Head of caudate nucleus (tissue), 42 donors: Measurements from ENCODE around the gene ACTC1.

Experiments
- DNase-seq, 42 donors: peaks; one replicate each; pipeline versions ENCODE4 v3.0.0 to v3.0.0-alpha.2; 2020 to 2021; ENCODE audit warnings: mixed read lengths in 7 of 42
- intact Hi-C: fragments of 100-400 bp; cut with DNase I; formaldehyde crosslinking; loops from one replicate; pipeline ENCODE4 v1.15.0; 2022

Gene ACTC1

DNA sequence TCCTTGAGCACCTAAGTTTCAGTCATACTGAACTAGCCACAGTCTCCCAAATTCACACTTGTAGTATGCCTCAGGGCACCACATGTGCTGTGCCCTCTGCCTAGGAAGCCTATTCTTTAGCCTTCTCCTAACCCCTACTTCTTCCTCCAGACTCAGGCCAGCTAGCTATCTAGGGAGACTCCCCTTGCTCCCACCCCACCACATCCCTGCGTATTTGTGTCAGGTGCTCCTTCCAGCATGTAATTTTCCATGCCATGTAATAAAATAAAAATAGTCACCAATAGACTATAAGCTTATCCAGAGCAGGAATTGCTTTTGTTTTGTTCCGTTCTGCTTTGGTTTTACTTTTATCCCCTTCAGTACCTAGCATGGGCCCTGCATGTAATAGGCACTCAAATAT is 25.6 kb downstream of the ACTC1 start:
- intact Hi-C loops, result no loop called here
- DNase-seq, result no peak

DNA sequence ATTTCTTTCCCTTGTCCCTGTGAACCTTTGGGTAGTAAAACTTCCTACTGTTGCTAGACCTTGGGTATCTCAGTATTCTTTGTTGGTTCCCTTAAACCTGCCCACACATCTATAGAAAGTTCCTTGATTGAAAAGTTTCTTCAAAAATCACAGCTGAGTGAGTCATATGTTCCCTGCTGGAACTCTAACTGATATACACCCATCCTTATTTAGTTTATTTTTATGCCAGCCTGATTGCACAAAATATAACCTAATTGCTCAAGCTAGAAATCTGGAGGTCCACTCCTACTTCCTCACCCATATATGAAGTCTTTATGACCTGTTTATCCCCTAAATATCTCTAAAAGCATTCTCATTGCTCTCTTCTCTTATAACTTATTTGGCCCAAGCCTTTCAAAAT is 26.8 kb downstream of the ACTC1 start:
- DNase-seq, result no peak
- intact Hi-C loops, result no loop called here

GRCh38 chr15:34765741-34766140 is 29.6 kb downstream of the ACTC1 start:
- DNase-seq, result no peak
- intact Hi-C loops, result no loop called here

DNA sequence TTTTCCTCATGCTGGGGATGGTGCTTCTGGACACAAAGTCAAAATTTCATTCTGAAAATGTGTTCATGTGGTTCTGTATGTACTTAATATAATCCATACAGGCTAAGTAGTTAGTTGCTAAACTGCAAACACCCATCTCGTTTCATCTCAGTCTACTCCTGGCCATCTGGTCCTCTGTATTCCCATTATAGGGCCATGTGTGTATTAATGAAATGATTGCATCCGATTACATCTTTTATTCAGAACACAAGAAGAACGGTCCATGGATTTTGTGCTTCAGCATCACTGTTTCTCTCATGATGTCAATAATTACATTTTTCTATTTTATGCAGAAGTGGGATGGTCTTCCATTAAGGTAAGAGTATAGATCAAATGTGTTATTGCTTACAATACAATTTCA is 34.4 kb downstream of the ACTC1 start:
- intact Hi-C loops, result no loop called here
- no peak for DNase-seq

GRCh38 chr15:34759992-34760391 is 35.4 kb downstream of the ACTC1 start:
- no peak for DNase-seq
- intact Hi-C loops, result no loop called here

DNA sequence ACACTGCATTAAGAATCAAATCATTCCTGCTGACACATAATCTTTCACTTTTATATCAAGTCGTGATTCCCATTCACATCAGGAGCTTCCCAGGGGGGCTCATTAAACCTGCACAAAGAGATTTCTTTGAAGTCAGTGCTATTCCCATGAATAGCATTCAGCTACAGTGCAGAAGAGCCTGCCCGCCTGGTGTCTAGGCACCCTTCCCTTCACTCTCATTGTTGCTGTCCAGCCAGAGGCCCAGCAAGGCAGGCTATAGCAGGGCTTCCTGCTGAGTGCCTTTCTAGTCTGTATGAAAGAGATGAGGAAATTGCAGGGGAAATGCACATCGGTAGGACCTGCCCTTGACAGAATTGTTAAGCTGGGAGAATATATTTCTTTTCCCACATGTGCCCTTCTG is 36.0 kb downstream of the ACTC1 start:
- DNase-seq, result no peak
- intact Hi-C loops, result no loop called here

- DNase-seq, result no peak
- intact Hi-C loops, result no loop called here
These were observed 38.1 kb downstream of the ACTC1 start for GRCh38 chr15:34757262-34757661.

DNA sequence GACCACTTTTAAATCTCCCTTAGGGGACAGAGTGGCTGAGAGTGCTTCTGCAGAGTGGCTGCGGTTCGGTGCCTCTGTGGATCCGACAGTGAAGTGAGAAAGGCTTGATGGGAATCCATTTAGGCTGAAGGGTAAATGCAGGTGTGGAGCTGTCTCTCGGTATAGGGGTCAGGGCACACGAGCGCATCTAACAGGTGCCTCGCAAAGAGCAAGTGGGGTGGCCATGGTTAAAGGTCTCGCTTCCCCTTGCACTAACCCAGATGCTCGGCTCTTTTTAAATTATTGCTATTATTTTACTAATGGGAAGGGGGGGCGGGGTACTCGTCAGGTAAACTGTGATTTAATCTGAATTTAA is 40.0 kb downstream of the ACTC1 start:
- intact Hi-C loops, result no loop called here
- DNase-seq, result peak in 2 of 42 donors; percentile 22 to 37

DNA sequence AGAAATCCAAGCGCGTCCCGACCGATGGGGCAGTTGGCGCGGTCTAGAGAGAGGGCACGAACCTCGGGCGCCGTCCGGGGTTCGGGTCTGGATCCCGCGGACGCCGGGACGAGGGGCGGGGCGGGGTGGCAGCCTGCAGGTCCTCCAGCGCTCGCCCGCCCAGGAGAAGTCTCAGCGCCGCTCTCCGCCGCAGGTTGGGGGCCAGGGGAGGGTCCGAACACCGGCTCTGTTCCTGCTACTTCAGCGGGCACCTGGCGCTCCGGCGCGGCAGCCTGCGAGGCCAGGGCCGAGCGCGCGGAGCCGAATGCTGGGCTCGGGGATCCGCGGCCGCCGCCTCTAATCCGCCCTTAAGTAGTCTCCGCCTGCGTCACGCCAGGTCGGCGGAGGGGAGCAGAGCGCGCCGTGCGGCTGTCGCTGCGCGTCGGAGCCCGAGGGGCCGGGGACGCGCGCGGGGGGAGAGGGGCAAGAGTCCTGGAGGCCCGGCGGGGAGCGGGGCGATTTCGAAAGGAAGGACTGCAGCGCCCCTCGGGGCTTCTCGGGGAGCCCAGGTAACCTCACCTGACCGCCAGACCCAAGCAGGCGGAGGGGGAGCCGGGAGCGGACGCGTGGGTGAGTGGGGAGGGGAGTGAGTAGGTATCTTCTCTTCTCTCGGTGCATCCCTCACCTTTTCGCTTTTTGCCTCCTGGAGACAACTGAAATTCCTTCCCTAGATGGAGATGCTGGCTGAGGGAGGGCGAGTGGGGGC is 40.5 kb downstream of the ACTC1 start, which contains the start of gene GJD2:
GJD2 (minus strand) TSS at position 325 of the 745 bp plus-strand sequence. CDS start 510 bp downstream, outside the sequence.
- peak in 33 of 42 donors; percentile 5 to 63 (median 25) for DNase-seq
- intact Hi-C loops, result no loop called here

- DNase-seq, result peak in 1 of 42 donors; percentile 2
- intact Hi-C loops, result no loop called here
These were observed 41.2 kb downstream of the ACTC1 start for GRCh38 chr15:34754171-34754601.

GRCh38 chr15:34753236-34753894 is 42.0 kb downstream of the ACTC1 start:
- intact Hi-C loops, result no loop called here
- peak in 7 of 42 donors; percentile 2 to 40 (median 19) for DNase-seq

- intact Hi-C loops, result no loop called here
- DNase-seq, result no peak
These were observed 45.7 kb downstream of the ACTC1 start for GRCh38 chr15:34749691-34750090.
